GM12878 (cell line): Measurements from ENCODE around the gene UST. TPM values are rescaled to one million over a fixed set of nuclear protein-coding genes. Genes with fewer than 3 reads are reported as not detected.

Experiments used
- ATAC-seq: fragments of 200-7000 bp; cut with Tn5 transposase; 3 replicates; pipeline ENCODE4 v1.9.1; 2020; ENCODE audit warnings: mild to moderate bottlenecking, moderate library complexity
- BruUV-seq: library from RNA; stranded (reverse); fragments of 400-500 nt; replicated peaks from 2 replicates; lab custom pipeline; 2021; lab: Mats Ljungman, UMichigan
- CTCF ChIA-PET: fragments of 300-600 bp; sonication (Branson Sonifier 250); formaldehyde crosslinking; extraction: SDS; loops from one replicate; lab custom pipeline; 2021; ENCODE audit warnings: inconsistent platforms; lab: Yijun Ruan, JAX
- POLR2A ChIA-PET: fragments of 350-600 bp; formaldehyde crosslinking; extraction: SDS; loops from one replicate; lab custom pipeline; 2021; ENCODE audit warnings: inconsistent platforms; lab: Charles Lee
- RAD21 ChIA-PET: fragments of 300-600 bp; sonication (Branson Sonifier 250); formaldehyde crosslinking; loops from one replicate; lab custom pipeline; 2023; ENCODE audit warnings: antibody characterized with exemption; ENCODE audit not compliant: unreplicated experiment; lab: Charles Lee
- SMC1A ChIA-PET: fragments of 300-600 bp; sonication (Branson Sonifier 250); formaldehyde crosslinking; loops from one replicate; lab custom pipeline; 2023; ENCODE audit not compliant: unreplicated experiment, uncharacterized antibody; lab: Charles Lee
- DNase-seq: peaks from one replicate; pipeline ENCODE4 v3.0.0-alpha.2; 2011; ENCODE audit warnings: low read depth, low spot score
- FAIRE-seq: peaks from 3 replicates; lab custom pipeline; 2011; peaks lifted over from hg19 to GRCh38; lab: Jason Lieb, UNC
- H2AFZ ChIP-seq: 2 replicates; pipeline ENCODE4 v1.6.0; 2011; ENCODE audit warnings: low read depth, low read length, control low read depth; ENCODE audit not compliant: control insufficient read depth
- H3K27ac ChIP-seq: 2 replicates; pipeline ENCODE4 v1.5.1; 2011; ENCODE audit warnings: control low read depth; ENCODE audit not compliant: control insufficient read depth, insufficient read depth
- H3K27me3 ChIP-seq, 2 experiments: replicated peaks in 1 of 2; 2 replicates each; pipeline versions ENCODE4 v1.6.0 to v1.6.1; 2011; ENCODE audit warnings: low read length in 1 of 2; ENCODE audit not compliant: control insufficient read depth in 2 of 2, insufficient read depth in 2 of 2
- H3K36me3 ChIP-seq, 2 experiments: 2 replicates each; pipeline ENCODE4 v1.5.1; 2011; ENCODE audit warnings: low read length in 1 of 2; ENCODE audit not compliant: control insufficient read depth in 2 of 2, insufficient read depth in 2 of 2
- H3K4me1 ChIP-seq: 2 replicates; pipeline ENCODE4 v1.6.1; 2011; ENCODE audit warnings: mild to moderate bottlenecking, low read length, moderate library complexity, mixed read lengths; ENCODE audit not compliant: control insufficient read depth, insufficient read depth
- H3K4me2 ChIP-seq: 2 replicates; pipeline ENCODE4 v1.6.0; 2011; ENCODE audit warnings: control low read depth; ENCODE audit not compliant: control insufficient read depth, insufficient read depth
- H3K4me3 ChIP-seq: fragments of 200-600 bp; sonication (generic); 2 replicates; pipeline ENCODE4 v1.5.1; 2016
- H3K79me2 ChIP-seq: 2 replicates; pipeline ENCODE4 v1.6.0; 2011; ENCODE audit warnings: low read length; ENCODE audit not compliant: control insufficient read depth, insufficient read depth
- H3K9ac ChIP-seq: 2 replicates; pipeline ENCODE4 v1.8.0; 2011; ENCODE audit warnings: low read length, control low read depth, mixed read lengths; ENCODE audit not compliant: control insufficient read depth, insufficient read depth
- H3K9me3 ChIP-seq: replicated peaks from 3 replicates; pipeline ENCODE4 v1.5.1; 2011; ENCODE audit warnings: mild to moderate bottlenecking, low read length; ENCODE audit not compliant: control insufficient read depth, insufficient read depth
- H4K20me1 ChIP-seq: 2 replicates; pipeline ENCODE4 v1.6.0; 2011; ENCODE audit not compliant: control insufficient read depth, insufficient read depth
- BACH1 ChIP-seq: fragments of 450-650 bp; IDR thresholded peaks from 2 replicates; pipeline ENCODE4 v1.6.1; 2017; ENCODE audit warnings: mild to moderate bottlenecking, borderline replicate concordance
- HCFC1 ChIP-seq: fragments of 150-350 bp; IDR thresholded peaks from 2 replicates; pipeline ENCODE4 v1.6.1; 2014; ENCODE audit warnings: low read length
- HDAC6 ChIP-seq: fragments of 200-600 bp; sonication (generic); IDR thresholded peaks from one replicate; pipeline ENCODE4 v1.8.0; 2017; ENCODE audit warnings: antibody characterized with exemption; ENCODE audit not compliant: unreplicated experiment
- KDM1A ChIP-seq: fragments of 200-600 bp; sonication (generic); IDR thresholded peaks from 2 replicates; pipeline ENCODE4 v1.6.1; 2016; ENCODE audit warnings: borderline replicate concordance
- POU2F2 ChIP-seq: IDR thresholded peaks from 3 replicates; pipeline ENCODE4 v1.6.1; 2011; ENCODE audit warnings: low read depth, mild to moderate bottlenecking, low read length, borderline replicate concordance
- WGBS: methylation state at CpG from one replicate; pipeline ENCODE4 v1.1.6; 2016; ENCODE audit warnings: low lambda C conversion rate; ENCODE audit not compliant: insufficient replicate concordance, insufficient coverage; ENCODE audit errors: missing lambda C conversion rate; 5-methylcytosine and 5-hydroxymethylcytosine counted together
- in situ Hi-C: fragments of 300-500 bp; cut with MboI; formaldehyde crosslinking; loops from 9 replicates; pipeline ENCODE4 v1.14.3; 2018; ENCODE audit warnings: mixed read lengths
- intact Hi-C: fragments of 100-400 bp; cut with micrococcal nuclease; formaldehyde crosslinking; loops from one replicate; pipeline ENCODE4 v1.14.2; 2022; ENCODE audit not compliant: unreplicated experiment
- polyA plus RNA-seq, 11 experiments: library from polyadenylated mRNA; depleted of rRNA in 4 of 11; unstranded in 6 of 11; stranded (reverse) in 5 of 11; fragments of >200 nt; fragmentation: Nextera tagmentation in 4 of 11; fragmentation: Illumina TruSeq in 1 of 11; extraction: Ambion mirVana in 4 of 11; extraction: Trizol in 1 of 11; gene quantifications; 1 replicate in 1 of 11; 2 replicates in 10 of 11; pipeline versions ENCODE4 v1.2.1 to v1.2.3, GENCODE V29; 2011 to 2016; ENCODE audit warnings: inconsistent platforms in 2 of 11, missing spikeins in 2 of 11, low read depth in 1 of 11
- total RNA-seq, 4 experiments: library from RNA; depleted of rRNA in 3 of 4; stranded (reverse); fragments of >200 nt in 3 of 4; fragmentation: Illumina TruSeq in 1 of 4; extraction: Trizol in 1 of 4; gene quantifications; 2 replicates each; pipeline versions ENCODE4 v1.2.1 to v1.2.3, GENCODE V29; 2013 to 2021
- TF ChIP-seq, protein P1 (sequence below): fragments of 450-650 bp; IDR thresholded peaks from 2 replicates; pipeline ENCODE4 v1.6.1; 2014; ENCODE audit warnings: mild to moderate bottlenecking
- TF ChIP-seq, protein P2 (sequence below): fragments of 450-650 bp; IDR thresholded peaks from 2 replicates; pipeline ENCODE4 v1.6.1; 2016; ENCODE audit warnings: mild to moderate bottlenecking

Gene UST
- total and polyA plus RNA-seq, 10 of the 15 experiments (the other 5 are each of a cell fraction or from before 2014, with no cell fraction given) = 0.74 to 43.3 (median 2.2) TPM

DNA sequence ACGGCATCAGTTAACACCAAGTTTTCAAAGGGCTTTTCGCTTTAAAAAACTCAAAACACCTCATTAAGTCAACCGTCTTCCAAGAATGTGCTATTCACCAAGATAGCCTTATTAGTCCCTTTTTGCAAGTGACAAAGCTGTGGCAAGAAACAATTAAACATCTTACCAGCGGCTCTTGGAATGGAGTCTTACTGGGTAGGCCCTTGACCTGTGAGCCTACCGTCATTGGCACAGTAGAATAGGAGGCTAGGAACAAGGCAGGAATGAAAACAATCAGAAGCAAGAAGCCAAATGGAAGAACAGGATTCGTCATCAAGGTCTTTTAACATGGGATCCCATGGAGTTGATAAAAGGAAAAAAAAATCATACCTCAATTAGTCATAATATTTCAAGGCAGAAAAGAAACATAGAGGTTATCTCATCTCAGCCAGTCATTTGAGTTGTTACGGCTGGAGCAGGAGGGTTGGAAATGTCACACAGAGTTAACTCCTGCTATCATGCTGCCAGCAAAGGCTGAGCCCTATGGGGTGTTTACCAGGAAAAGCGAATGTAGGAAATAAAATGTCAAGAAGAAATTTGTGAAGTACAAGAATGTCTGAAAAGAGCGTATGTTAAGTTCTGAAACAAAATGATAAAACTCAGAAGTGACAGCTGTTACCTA, 236.4 kb downstream of the UST start:
- H3K4me3 ChIP-seq = no peak overlapping the region
- no peak overlapping the region for H3K27ac ChIP-seq
- ChIA-PET CTCF (no interaction called here), POLR2A (no interaction called here)
- no peak overlapping the region for H2AFZ ChIP-seq
- H3K4me2 ChIP-seq = no peak overlapping the region
- H3K9ac ChIP-seq = no peak overlapping the region
- H3K36me3 ChIP-seq = no peaks in the 10 kb centered on the region
- no peak for TF ChIP-seq HDAC6
- TF ChIP-seq BACH1 = no peak
- TF ChIP-seq, protein P1, sequence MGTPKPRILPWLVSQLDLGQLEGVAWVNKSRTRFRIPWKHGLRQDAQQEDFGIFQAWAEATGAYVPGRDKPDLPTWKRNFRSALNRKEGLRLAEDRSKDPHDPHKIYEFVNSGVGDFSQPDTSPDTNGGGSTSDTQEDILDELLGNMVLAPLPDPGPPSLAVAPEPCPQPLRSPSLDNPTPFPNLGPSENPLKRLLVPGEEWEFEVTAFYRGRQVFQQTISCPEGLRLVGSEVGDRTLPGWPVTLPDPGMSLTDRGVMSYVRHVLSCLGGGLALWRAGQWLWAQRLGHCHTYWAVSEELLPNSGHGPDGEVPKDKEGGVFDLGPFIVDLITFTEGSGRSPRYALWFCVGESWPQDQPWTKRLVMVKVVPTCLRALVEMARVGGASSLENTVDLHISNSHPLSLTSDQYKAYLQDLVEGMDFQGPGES = no peak
- TF ChIP-seq HCFC1 = no peak
- TF ChIP-seq, protein P2, sequence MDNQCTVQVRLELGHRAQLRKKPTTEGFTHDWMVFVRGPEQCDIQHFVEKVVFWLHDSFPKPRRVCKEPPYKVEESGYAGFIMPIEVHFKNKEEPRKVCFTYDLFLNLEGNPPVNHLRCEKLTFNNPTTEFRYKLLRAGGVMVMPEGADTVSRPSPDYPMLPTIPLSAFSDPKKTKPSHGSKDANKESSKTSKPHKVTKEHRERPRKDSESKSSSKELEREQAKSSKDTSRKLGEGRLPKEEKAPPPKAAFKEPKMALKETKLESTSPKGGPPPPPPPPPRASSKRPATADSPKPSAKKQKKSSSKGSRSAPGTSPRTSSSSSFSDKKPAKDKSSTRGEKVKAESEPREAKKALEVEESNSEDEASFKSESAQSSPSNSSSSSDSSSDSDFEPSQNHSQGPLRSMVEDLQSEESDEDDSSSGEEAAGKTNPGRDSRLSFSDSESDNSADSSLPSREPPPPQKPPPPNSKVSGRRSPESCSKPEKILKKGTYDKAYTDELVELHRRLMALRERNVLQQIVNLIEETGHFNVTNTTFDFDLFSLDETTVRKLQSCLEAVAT = no peak
- TF ChIP-seq POU2F2 = no peak
- TF ChIP-seq KDM1A = no peak
- TF ChIP-seq, all 136 proteins: peak for 0
- 64% methylated on average over 9 of the region's 9 CpGs for WGBS
- H3K9me3 ChIP-seq = no peaks in the 10 kb centered on the region
- ChIA-PET SMC1A (no interaction called here), RAD21 (no interaction called here)
- no peak for FAIRE-seq
- no TSS peak for BruUV-seq
- H3K79me2 ChIP-seq = no peaks in the 10 kb centered on the region
- H3K4me1 ChIP-seq = no peaks in the 10 kb centered on the region
- no peak for ATAC-seq
- DNase-seq = no peak
- intact Hi-C loops = no loop called here
- in situ Hi-C loops = no loop called here
- H3K27me3 ChIP-seq = no peaks in the 10 kb centered on the region
- no peaks in the 10 kb centered on the region for H4K20me1 ChIP-seq
